Smooth muscle cell (in vitro differentiated cells): Measurements from ENCODE around the gene OPTC. TPM values are rescaled to one million over a fixed set of nuclear protein-coding genes. Genes with fewer than 3 reads are reported as not detected.
A peak's percentile ranks its signal among the peaks of the same experiment; 100 is the strongest.

Experiments
- DNase-seq: peaks from one replicate; lab custom pipeline; 2025; ENCODE audit not compliant: unreplicated experiment; lab: John Stamatoyannopoulos, UW
- H2AFZ ChIP-seq: fragments of 200-600 bp; sonication (generic); 2 replicates; pipeline ENCODE4 v1.6.0; 2016; ENCODE audit warnings: antibody characterized with exemption, low read depth, mild to moderate bottlenecking
- H3F3A ChIP-seq: fragments of 200-600 bp; sonication (generic); 2 replicates; pipeline ENCODE4 v1.6.0; 2017; ENCODE audit warnings: antibody characterized with exemption, low read depth
- H3K27ac ChIP-seq: fragments of 200-600 bp; sonication (generic); 2 replicates; pipeline ENCODE4 v1.5.1; 2016; ENCODE audit warnings: low read depth, mild to moderate bottlenecking
- H3K27me3 ChIP-seq: fragments of 200-600 bp; sonication (generic); 2 replicates; pipeline ENCODE4 v1.6.1; 2016; ENCODE audit warnings: low read depth, mild to moderate bottlenecking
- H3K36me3 ChIP-seq: fragments of 200-600 bp; sonication (generic); 2 replicates; pipeline ENCODE4 v1.5.1; 2016; ENCODE audit warnings: low read depth
- H3K4me1 ChIP-seq: fragments of 200-600 bp; sonication (generic); 2 replicates; pipeline ENCODE4 v1.5.1; 2016; ENCODE audit warnings: low read depth
- H3K4me2 ChIP-seq: fragments of 200-600 bp; sonication (generic); 2 replicates; pipeline ENCODE4 v1.6.0; 2016; ENCODE audit warnings: mild to moderate bottlenecking
- H3K4me3 ChIP-seq: fragments of 200-600 bp; sonication (generic); 2 replicates; pipeline ENCODE4 v1.5.1; 2016; ENCODE audit warnings: mild to moderate bottlenecking
- H3K79me2 ChIP-seq: fragments of 200-600 bp; sonication (generic); 2 replicates; pipeline ENCODE4 v1.6.0; 2016; ENCODE audit warnings: low read depth, mild to moderate bottlenecking
- H3K9ac ChIP-seq: fragments of 200-600 bp; sonication (generic); 2 replicates; pipeline ENCODE4 v1.6.0; 2016; ENCODE audit warnings: low read depth
- H3K9me3 ChIP-seq: fragments of 200-600 bp; sonication (generic); replicated peaks from 2 replicates; pipeline ENCODE4 v1.5.1; 2016; ENCODE audit warnings: low read depth
- H4K20me1 ChIP-seq: fragments of 200-600 bp; sonication (generic); 2 replicates; pipeline ENCODE4 v1.6.0; 2016; ENCODE audit warnings: low read depth
- CTCF ChIP-seq: fragments of 200-600 bp; sonication (generic); IDR thresholded peaks from 2 replicates; pipeline ENCODE4 v1.5.1; 2017; ENCODE audit warnings: borderline replicate concordance, mild to moderate bottlenecking, antibody characterized with exemption; ENCODE audit not compliant: insufficient read depth, poor library complexity, severe bottlenecking
- WGBS: methylation state at CpG from one replicate; pipeline ENCODE4 v1.1.7; 2016; ENCODE audit warnings: low lambda C conversion rate; 5-methylcytosine and 5-hydroxymethylcytosine counted together
- polyA plus RNA-seq: library from polyadenylated mRNA; unstranded; fragments of >200 nt; fragmentation: Nextera tagmentation; extraction: Ambion mirVana; gene quantifications from 2 replicates; pipeline ENCODE4 v1.2.1, GENCODE V29; 2016
- total RNA-seq: library from RNA; depleted of rRNA; stranded (reverse); fragments of >200 nt; gene quantifications from 2 replicates; pipeline ENCODE4 v1.2.3, GENCODE V29; 2014

The OPTC gene
- total and polyA plus RNA-seq, 2 experiments from 2014 or later: 0.46 TPM; not detected in 1

- H3K9ac ChIP-seq: no peak overlapping the region
- DNase-seq: no peak
- no peaks in the 10 kb centered on the region for H3K27me3 ChIP-seq
- no peaks in the 10 kb centered on the region for H4K20me1 ChIP-seq
- H3K4me1 ChIP-seq: peaks cover 25% of the 10 kb centered on the region
- H3F3A ChIP-seq: peaks cover 26% of the 10 kb centered on the region
- H3K4me3 ChIP-seq: no peak overlapping the region
- no peak overlapping the region for H3K27ac ChIP-seq
- no peaks in the 10 kb centered on the region for H3K9me3 ChIP-seq
- no peak overlapping the region for H3K4me2 ChIP-seq
- TF ChIP-seq CTCF: no peak
- 97% methylated on average over 3 of the region's 3 CpGs for WGBS
- no peaks in the 10 kb centered on the region for H3K79me2 ChIP-seq
- H2AFZ ChIP-seq: no peak overlapping the region
- no peaks in the 10 kb centered on the region for H3K36me3 ChIP-seq
These were observed 16.2 kb upstream of the OPTC start for GRCh38 chr1:203477748-203478147.

- Histone ChIP-seq H3K4me1 (peaks cover 25% of the 10 kb centered on the region), H3K79me2 (no peaks in the 10 kb centered on the region), H4K20me1 (no peaks in the 10 kb centered on the region), H3F3A (peaks cover 26% of the 10 kb centered on the region), H3K4me2 (no peak overlapping the region), H3K4me3 (no peak overlapping the region), H3K9ac (no peak overlapping the region), H3K27ac (no peak overlapping the region), H3K9me3 (no peaks in the 10 kb centered on the region), H3K36me3 (no peaks in the 10 kb centered on the region), H3K27me3 (no peaks in the 10 kb centered on the region), H2AFZ (no peak overlapping the region)
- no peak for TF ChIP-seq CTCF
- no peak for DNase-seq
- WGBS: 75% methylated on average over 3 of the region's 3 CpGs
These were observed 15.7 kb upstream of the OPTC start for GRCh38 chr1:203478231-203478630.

DNA sequence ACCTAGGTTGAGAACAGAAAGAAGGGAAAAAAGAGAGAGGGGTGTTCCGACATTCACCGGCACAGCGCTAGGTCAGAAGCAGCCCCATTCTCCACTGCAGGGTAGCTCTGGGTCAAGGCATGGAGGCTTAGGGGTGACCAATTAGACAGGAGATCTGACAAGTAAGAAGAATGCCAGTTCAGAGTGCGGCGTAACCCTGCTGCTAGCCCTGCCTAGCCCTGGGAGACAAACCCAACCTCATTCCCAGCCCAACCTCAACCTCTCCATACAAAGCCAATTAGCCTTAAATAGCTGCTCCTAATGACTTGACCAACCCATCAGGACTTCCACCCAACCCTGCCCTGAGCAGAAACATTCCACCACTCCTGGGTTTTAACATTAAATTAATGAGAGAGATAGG, 15.0 kb upstream of the OPTC start:
- Histone ChIP-seq H3K4me1 (peaks cover 25% of the 10 kb centered on the region), H3K9ac (no peak overlapping the region), H2AFZ (no peak overlapping the region), H3K36me3 (no peaks in the 10 kb centered on the region), H3K4me3 (no peak overlapping the region), H3K27me3 (no peaks in the 10 kb centered on the region), H3K4me2 (no peak overlapping the region), H3F3A (peaks cover 26% of the 10 kb centered on the region), H3K79me2 (no peaks in the 10 kb centered on the region), H4K20me1 (no peaks in the 10 kb centered on the region), H3K27ac (no peak overlapping the region), H3K9me3 (no peaks in the 10 kb centered on the region)
- TF ChIP-seq CTCF: no peak
- DNase-seq: no peak
- WGBS: 79% methylated on average over 5 of the region's 5 CpGs

- 72% methylated on average over 2 of the region's 2 CpGs for WGBS
- TF ChIP-seq CTCF: no peak
- peak overlapping the region; percentile 61 for H2AFZ ChIP-seq
- H3K27ac ChIP-seq: peak overlapping the region; percentile 34
- no peaks in the 10 kb centered on the region for H3K9me3 ChIP-seq
- H3F3A ChIP-seq: peaks cover 25% of the 10 kb centered on the region
- H3K4me2 ChIP-seq: peak overlapping the region; percentile 51
- no peak overlapping the region for H3K9ac ChIP-seq
- peaks cover 25% of the 10 kb centered on the region for H3K4me1 ChIP-seq
- H3K27me3 ChIP-seq: no peaks in the 10 kb centered on the region
- H3K36me3 ChIP-seq: no peaks in the 10 kb centered on the region
- DNase-seq: no peak
- no peaks in the 10 kb centered on the region for H4K20me1 ChIP-seq
- H3K4me3 ChIP-seq: no peak overlapping the region
- H3K79me2 ChIP-seq: no peaks in the 10 kb centered on the region
These were observed 14.3 kb upstream of the OPTC start for GRCh38 chr1:203479646-203480045.
